ENCODE data around the gene NQO2. TPM values are rescaled to one million over a fixed set of nuclear protein-coding genes. Genes with fewer than 3 reads are reported as not detected.

NQO2 gene
- total and polyA plus RNA-seq, 2 of the 13 experiments (the other 11 are each of a cell fraction or from before 2014, with no cell fraction given), result 32.2 to 56.5 TPM

DNA sequence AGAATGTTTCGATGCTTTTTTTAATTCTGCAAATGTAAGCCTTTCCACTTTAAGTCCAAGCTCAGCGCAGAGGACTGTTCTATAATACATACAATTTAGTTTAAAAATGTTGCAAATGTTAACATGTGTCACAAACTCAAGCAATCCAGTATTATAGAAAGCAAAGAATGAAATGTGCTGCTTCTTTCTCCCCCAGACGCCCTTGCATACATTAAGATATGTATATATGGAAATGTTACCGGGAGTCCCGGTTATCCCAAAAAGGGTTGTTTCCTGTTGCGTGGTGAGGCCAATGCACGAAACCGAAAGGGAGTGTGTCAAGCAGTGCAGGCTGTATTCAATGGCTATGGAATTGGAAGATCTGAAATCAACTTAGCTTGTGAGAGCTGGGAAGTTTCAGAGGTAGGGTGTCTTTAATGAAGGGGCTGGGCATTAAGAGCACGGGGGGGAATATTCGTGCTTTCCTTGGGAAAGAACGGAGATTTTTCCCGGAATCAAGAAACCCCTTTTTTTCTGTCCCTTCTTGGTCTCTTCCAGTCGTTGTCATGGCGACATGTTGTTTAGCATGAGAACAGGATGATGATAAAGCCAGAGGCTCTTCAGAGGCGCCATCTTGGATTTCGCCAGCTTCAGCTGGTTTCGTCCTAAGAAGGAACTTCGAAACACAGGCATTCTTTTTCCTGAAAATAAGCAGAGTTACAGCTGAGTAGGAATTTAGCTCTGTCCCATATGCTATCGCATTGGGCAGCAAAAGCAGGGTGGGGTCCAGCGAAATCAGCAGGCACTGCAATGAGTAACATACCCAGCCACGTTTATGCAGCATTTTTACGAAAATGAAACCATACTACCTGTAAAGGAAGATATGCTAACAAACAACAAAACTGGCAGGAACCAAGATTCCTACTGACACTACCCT lies 10.1 kb upstream of the NQO2 start (continued):
- TF ChIP-seq, protein P1, sequence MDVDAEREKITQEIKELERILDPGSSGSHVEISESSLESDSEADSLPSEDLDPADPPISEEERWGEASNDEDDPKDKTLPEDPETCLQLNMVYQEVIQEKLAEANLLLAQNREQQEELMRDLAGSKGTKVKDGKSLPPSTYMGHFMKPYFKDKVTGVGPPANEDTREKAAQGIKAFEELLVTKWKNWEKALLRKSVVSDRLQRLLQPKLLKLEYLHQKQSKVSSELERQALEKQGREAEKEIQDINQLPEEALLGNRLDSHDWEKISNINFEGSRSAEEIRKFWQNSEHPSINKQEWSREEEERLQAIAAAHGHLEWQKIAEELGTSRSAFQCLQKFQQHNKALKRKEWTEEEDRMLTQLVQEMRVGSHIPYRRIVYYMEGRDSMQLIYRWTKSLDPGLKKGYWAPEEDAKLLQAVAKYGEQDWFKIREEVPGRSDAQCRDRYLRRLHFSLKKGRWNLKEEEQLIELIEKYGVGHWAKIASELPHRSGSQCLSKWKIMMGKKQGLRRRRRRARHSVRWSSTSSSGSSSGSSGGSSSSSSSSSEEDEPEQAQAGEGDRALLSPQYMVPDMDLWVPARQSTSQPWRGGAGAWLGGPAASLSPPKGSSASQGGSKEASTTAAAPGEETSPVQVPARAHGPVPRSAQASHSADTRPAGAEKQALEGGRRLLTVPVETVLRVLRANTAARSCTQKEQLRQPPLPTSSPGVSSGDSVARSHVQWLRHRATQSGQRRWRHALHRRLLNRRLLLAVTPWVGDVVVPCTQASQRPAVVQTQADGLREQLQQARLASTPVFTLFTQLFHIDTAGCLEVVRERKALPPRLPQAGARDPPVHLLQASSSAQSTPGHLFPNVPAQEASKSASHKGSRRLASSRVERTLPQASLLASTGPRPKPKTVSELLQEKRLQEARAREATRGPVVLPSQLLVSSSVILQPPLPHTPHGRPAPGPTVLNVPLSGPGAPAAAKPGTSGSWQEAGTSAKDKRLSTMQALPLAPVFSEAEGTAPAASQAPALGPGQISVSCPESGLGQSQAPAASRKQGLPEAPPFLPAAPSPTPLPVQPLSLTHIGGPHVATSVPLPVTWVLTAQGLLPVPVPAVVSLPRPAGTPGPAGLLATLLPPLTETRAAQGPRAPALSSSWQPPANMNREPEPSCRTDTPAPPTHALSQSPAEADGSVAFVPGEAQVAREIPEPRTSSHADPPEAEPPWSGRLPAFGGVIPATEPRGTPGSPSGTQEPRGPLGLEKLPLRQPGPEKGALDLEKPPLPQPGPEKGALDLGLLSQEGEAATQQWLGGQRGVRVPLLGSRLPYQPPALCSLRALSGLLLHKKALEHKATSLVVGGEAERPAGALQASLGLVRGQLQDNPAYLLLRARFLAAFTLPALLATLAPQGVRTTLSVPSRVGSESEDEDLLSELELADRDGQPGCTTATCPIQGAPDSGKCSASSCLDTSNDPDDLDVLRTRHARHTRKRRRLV (CRISPR knock-in tag; IDR thresholded peaks at IDR 0.05), result peak; percentile 97
- TF ChIP-seq ZC3H4 (CRISPR knock-in tag; IDR thresholded peaks at IDR 0.05; ENCODE audit: borderline replicate concordance) (no peak), PLRG1 (conservative IDR thresholded peaks at IDR 0.05) (no peak), SIN3B (IDR thresholded peaks at IDR 0.05; ENCODE audit: low read length) (no peak; the same call in 1 of the 2 replicates), ZNF792 (CRISPR knock-in tag; IDR thresholded peaks at IDR 0.05) (0 out of 2 replicates have a peak, but pooled peaks have one; percentile 24), RXRB (CRISPR knock-in tag; IDR thresholded peaks at IDR 0.05; ENCODE audit: borderline replicate concordance) (peak; percentile 12), ZNF367 (CRISPR knock-in tag; IDR thresholded peaks at IDR 0.05; ENCODE audit: borderline replicate concordance) (no peak), KLF9 (CRISPR knock-in tag; IDR thresholded peaks at IDR 0.05; ENCODE audit: low read depth) (no peak), ZNF10 (CRISPR knock-in tag; IDR thresholded peaks at IDR 0.05; ENCODE audit: borderline replicate concordance, low read depth) (no peak), MIER3 (CRISPR knock-in tag; IDR thresholded peaks at IDR 0.05; ENCODE audit: borderline replicate concordance) (peak; percentile 21; the same call in 1 of the 2 replicates), FOXA3 (CRISPR knock-in tag; IDR thresholded peaks at IDR 0.05) (peak; percentile 15)
- TF ChIP-seq, protein P2, sequence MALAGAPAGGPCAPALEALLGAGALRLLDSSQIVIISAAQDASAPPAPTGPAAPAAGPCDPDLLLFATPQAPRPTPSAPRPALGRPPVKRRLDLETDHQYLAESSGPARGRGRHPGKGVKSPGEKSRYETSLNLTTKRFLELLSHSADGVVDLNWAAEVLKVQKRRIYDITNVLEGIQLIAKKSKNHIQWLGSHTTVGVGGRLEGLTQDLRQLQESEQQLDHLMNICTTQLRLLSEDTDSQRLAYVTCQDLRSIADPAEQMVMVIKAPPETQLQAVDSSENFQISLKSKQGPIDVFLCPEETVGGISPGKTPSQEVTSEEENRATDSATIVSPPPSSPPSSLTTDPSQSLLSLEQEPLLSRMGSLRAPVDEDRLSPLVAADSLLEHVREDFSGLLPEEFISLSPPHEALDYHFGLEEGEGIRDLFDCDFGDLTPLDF (CRISPR knock-in tag; IDR thresholded peaks at IDR 0.05), result no peak; the same call in 1 of the 2 replicates
- TF ChIP-seq, protein P3, sequence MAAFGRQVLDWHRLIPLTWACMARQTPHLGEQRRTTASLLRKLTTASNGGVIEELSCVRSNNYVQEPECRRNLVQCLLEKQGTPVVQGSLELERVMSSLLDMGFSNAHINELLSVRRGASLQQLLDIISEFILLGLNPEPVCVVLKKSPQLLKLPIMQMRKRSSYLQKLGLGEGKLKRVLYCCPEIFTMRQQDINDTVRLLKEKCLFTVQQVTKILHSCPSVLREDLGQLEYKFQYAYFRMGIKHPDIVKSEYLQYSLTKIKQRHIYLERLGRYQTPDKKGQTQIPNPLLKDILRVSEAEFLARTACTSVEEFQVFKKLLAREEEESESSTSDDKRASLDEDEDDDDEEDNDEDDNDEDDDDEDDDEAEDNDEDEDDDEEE (CRISPR knock-in tag; IDR thresholded peaks at IDR 0.05), result no peak; the same call in 1 of the 2 replicates
- TF ChIP-seq, protein P4, sequence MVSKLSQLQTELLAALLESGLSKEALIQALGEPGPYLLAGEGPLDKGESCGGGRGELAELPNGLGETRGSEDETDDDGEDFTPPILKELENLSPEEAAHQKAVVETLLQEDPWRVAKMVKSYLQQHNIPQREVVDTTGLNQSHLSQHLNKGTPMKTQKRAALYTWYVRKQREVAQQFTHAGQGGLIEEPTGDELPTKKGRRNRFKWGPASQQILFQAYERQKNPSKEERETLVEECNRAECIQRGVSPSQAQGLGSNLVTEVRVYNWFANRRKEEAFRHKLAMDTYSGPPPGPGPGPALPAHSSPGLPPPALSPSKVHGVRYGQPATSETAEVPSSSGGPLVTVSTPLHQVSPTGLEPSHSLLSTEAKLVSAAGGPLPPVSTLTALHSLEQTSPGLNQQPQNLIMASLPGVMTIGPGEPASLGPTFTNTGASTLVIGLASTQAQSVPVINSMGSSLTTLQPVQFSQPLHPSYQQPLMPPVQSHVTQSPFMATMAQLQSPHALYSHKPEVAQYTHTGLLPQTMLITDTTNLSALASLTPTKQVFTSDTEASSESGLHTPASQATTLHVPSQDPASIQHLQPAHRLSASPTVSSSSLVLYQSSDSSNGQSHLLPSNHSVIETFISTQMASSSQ (IDR thresholded peaks at IDR 0.05; ENCODE audit: low read depth), result 0 out of 2 replicates have a peak, but pooled peaks have one; percentile 37
- TF ChIP-seq, protein P4 (CRISPR knock-in tag; IDR thresholded peaks at IDR 0.05; ENCODE audit: borderline replicate concordance), result peak; percentile 75
- TF ChIP-seq, protein P5, sequence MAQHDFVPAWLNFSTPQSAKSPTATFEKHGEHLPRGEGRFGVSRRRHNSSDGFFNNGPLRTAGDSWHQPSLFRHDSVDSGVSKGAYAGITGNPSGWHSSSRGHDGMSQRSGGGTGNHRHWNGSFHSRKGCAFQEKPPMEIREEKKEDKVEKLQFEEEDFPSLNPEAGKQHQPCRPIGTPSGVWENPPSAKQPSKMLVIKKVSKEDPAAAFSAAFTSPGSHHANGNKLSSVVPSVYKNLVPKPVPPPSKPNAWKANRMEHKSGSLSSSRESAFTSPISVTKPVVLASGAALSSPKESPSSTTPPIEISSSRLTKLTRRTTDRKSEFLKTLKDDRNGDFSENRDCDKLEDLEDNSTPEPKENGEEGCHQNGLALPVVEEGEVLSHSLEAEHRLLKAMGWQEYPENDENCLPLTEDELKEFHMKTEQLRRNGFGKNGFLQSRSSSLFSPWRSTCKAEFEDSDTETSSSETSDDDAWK (CRISPR knock-in tag; IDR thresholded peaks at IDR 0.05), result no peak
